ENCODE results near the gene MED23. TPM values are rescaled to one million over a fixed set of nuclear protein-coding genes. Genes with fewer than 3 reads are reported as not detected.

MED23 gene
- total and polyA plus RNA-seq, 10 of the 15 experiments (the other 5 are each of a cell fraction or from before 2014, with no cell fraction given) = 7.1 to 42.9 (median 19.6) TPM

DNA sequence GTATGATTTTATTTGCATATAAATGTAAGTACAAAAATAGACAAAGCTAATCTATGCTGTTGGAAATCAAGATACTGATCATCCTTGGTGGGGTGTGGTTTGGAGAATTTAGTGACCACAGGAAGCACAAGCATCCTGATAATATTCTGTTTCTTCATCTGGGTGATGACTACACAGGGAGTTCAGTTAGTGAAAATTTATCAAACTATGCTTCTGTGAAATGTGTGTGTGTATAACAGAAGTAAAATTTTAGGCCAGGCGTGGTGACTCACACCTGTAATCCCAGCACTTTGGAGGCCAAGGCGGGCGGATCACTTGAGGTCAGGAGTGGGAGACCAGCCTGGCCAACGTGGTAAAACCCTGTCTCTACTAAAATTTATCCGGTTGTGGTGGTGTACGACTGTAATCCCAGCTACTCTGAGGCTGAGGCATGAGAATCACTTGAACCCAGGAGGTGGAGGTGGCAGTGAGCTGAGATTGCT, 29.6 kb upstream of the MED23 start (continued):
- TF ChIP-seq, protein P1, sequence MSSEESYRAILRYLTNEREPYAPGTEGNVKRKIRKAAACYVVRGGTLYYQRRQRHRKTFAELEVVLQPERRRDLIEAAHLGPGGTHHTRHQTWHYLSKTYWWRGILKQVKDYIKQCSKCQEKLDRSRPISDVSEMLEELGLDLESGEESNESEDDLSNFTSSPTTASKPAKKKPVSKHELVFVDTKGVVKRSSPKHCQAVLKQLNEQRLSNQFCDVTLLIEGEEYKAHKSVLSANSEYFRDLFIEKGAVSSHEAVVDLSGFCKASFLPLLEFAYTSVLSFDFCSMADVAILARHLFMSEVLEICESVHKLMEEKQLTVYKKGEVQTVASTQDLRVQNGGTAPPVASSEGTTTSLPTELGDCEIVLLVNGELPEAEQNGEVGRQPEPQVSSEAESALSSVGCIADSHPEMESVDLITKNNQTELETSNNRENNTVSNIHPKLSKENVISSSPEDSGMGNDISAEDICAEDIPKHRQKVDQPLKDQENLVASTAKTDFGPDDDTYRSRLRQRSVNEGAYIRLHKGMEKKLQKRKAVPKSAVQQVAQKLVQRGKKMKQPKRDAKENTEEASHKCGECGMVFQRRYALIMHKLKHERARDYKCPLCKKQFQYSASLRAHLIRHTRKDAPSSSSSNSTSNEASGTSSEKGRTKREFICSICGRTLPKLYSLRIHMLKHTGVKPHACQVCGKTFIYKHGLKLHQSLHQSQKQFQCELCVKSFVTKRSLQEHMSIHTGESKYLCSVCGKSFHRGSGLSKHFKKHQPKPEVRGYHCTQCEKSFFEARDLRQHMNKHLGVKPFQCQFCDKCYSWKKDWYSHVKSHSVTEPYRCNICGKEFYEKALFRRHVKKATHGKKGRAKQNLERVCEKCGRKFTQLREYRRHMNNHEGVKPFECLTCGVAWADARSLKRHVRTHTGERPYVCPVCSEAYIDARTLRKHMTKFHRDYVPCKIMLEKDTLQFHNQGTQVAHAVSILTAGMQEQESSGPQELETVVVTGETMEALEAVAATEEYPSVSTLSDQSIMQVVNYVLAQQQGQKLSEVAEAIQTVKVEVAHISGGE (CRISPR knock-in tag; IDR thresholded peaks at IDR 0.05) = no peak
- no peak for TF ChIP-seq CBFB (IDR thresholded peaks at IDR 0.05; ENCODE audit: low read depth)
- TF ChIP-seq TAF1 (IDR thresholded peaks at IDR 0.05; ENCODE audit: borderline replicate concordance, low read depth, low read length) = no peak
- TF ChIP-seq, protein P2, sequence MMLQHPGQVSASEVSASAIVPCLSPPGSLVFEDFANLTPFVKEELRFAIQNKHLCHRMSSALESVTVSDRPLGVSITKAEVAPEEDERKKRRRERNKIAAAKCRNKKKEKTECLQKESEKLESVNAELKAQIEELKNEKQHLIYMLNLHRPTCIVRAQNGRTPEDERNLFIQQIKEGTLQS (IDR thresholded peaks at IDR 0.05; ENCODE audit: borderline replicate concordance, extremely low read depth, low read depth, low read length) = no peak
- TF ChIP-seq SIN3A (IDR thresholded peaks at IDR 0.05; ENCODE audit: low read depth, low read length) = no peak

DNA sequence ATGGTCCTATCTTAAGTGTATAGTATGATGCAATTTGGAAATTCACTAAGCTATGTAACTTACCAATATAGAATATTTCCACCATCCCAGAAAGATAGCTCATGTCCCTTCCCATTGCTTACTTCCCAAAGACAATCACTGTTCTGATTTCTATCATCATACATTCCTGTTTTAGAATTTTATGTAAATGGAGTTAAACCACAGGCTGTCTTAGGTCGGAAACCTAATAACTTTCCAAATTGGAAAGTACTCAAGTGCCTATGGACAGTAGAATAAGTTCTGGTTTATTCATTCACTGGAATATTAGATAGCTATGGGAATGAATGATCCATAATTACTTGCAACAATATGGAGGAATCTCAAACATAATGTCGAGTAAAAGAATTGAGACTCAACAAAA, 29.2 kb upstream of the MED23 start:
- ChIA-PET RAD21 (ENCODE audit: unreplicated experiment) (no interaction called here), POLR2A (no interaction called here), SMC1A (ENCODE audit: uncharacterized antibody, unreplicated experiment) (interaction anchor here (0.7 kb wide), 1 partner anchor 16 kb away, joined by 3 read pairs; no protein-coding TSS in a partner anchor), CTCF (interaction anchor here (1.0 to 1.6 kb wide), 3 partner anchors 10 to 266 kb away, joined by 3 read pairs; no protein-coding TSS in a partner anchor)
- DNase-seq (ENCODE audit: low read depth, low spot score) = no peak
- Histone ChIP-seq H3K27ac (ENCODE audit: control insufficient read depth, insufficient read depth) (no peak overlapping the region), H3K36me3 (ENCODE audit: control insufficient read depth in 2 of 2, insufficient read depth in 2 of 2, low read length in 1 of 2) (no peaks in the 10 kb centered on the region), H4K20me1 (ENCODE audit: control insufficient read depth, insufficient read depth) (no peaks in the 10 kb centered on the region), H3K79me2 (ENCODE audit: control insufficient read depth, insufficient read depth, low read length) (no peaks in the 10 kb centered on the region), H3K9me3 (replicated peaks; ENCODE audit: control insufficient read depth, insufficient read depth, low read length) (no peaks in the 10 kb centered on the region), H3K4me2 (ENCODE audit: control insufficient read depth, insufficient read depth) (no peak overlapping the region), H3K9ac (ENCODE audit: control insufficient read depth, insufficient read depth, low read length) (no peak overlapping the region), H2AFZ (ENCODE audit: control insufficient read depth, low read depth, low read length) (no peak overlapping the region), H3K4me1 (ENCODE audit: control insufficient read depth, insufficient read depth, low read length) (no peaks in the 10 kb centered on the region), H3K4me3 (no peak overlapping the region), H3K27me3 (replicated peaks in 1 of 2; ENCODE audit: control insufficient read depth in 2 of 2, insufficient read depth in 2 of 2, low read length in 1 of 2) (peaks cover 0 to 2% of the 10 kb centered on the region in 2 experiments; a peak in 1 of 4 replicates)
- 0% methylated on average over 2 of the region's 2 CpGs for whole genome bisulfite sequencing (ENCODE audit: insufficient coverage, insufficient replicate concordance, low lambda C conversion rate, missing lambda C conversion rate)
- FAIRE-seq = no peak
- no TSS peak for BruUV-seq (replicated peaks)
- intact Hi-C loops (cut with micrococcal nuclease; ENCODE audit: unreplicated experiment) (no loop called here), in situ Hi-C loops (cut with MboI) (no loop called here)
- TF ChIP-seq EP300 (IDR thresholded peaks at IDR 0.05; ENCODE audit: borderline replicate concordance in 1 of 2, control insufficient read depth in 1 of 2, low read depth in 2 of 2, low read length in 2 of 2) (no peak), POU2F2 (IDR thresholded peaks at IDR 0.05; ENCODE audit: borderline replicate concordance, low read depth, low read length) (no peak)
- no peak for ATAC-seq

All from GM12878 (cell line).